Body of pancreas (tissue), 4 donors: ENCODE results near the gene RGS6. TPM values are rescaled to one million over a fixed set of nuclear protein-coding genes. Genes with fewer than 3 reads are reported as not detected.

Experiments
- ATAC-seq: fragments of 150-250 bp; one replicate; pipeline ENCODE4 v1.9.1; 2016
- DNase-seq, 4 donors: peaks; one replicate each; pipeline ENCODE4 v3.0.0-alpha.2; 2019
- H3K27ac ChIP-seq, 4 donors: fragments of 200-600 bp; sonication (generic); 1 replicate in 3 of 4; 2 replicates in 1 of 4; pipeline versions ENCODE4 v1.5.1 to v1.6.1; 2016 to 2019; ENCODE audit warnings: mild to moderate bottlenecking in 1 of 4, mixed read lengths in 1 of 4, moderate library complexity in 1 of 4
- H3K27me3 ChIP-seq, 2 donors: fragments of 200-600 bp; sonication (generic); one replicate each; pipeline ENCODE4 v1.6.0; 2016; ENCODE audit warnings: mild to moderate bottlenecking in 1 of 2
- H3K36me3 ChIP-seq, 2 donors: fragments of 200-600 bp; sonication (generic); replicated peaks in 1 of 2; 2 replicates each; pipeline ENCODE4 v1.5.1; 2016; ENCODE audit warnings: low read depth in 2 of 2; ENCODE audit not compliant: insufficient read depth in 1 of 2
- H3K4me1 ChIP-seq: fragments of 200-600 bp; sonication (generic); one replicate; pipeline ENCODE4 v1.6.0; 2016
- H3K4me3 ChIP-seq, 2 donors: fragments of 200-600 bp; sonication (generic); 1 replicate in 1 of 2; 2 replicates in 1 of 2; pipeline ENCODE4 v1.5.1; 2016 to 2019
- H3K9me3 ChIP-seq, 3 donors: fragments of 200-600 bp; sonication (generic); 1 replicate in 2 of 3; 2 replicates in 1 of 3; pipeline ENCODE4 v1.5.1; 2016
- POLR2A ChIP-seq, 3 donors: fragments of 450-650 bp; IDR thresholded peaks; one replicate each; pipeline ENCODE4 v1.6.1; 2016; ENCODE audit warnings: antibody characterized with exemption in 3 of 3, mild to moderate bottlenecking in 2 of 3
- WGBS, 2 donors: methylation state at CpG; one replicate each; pipeline ENCODE4 v1.1.5; 2017; 5-methylcytosine and 5-hydroxymethylcytosine counted together
- intact Hi-C: fragments of 100-400 bp; cut with DNase I; formaldehyde crosslinking; loops from one replicate; pipeline ENCODE4 v1.15.1; 2023
- total RNA-seq, 2 donors: library from RNA; depleted of rRNA; stranded (reverse); fragments of >200 nt; gene quantifications; one replicate each; pipeline ENCODE4 v1.1.0, GENCODE V29; 2016
- TF ChIP-seq, protein P1 (sequence below), 7 experiments: fragments of 450-650 bp in 4 of 7; fragments of 200-600 bp in 3 of 7; sonication (generic) in 3 of 7; IDR thresholded peaks; one replicate each; pipeline ENCODE4 v1.5.1; 2016 to 2019; ENCODE audit warnings: antibody characterized with exemption in 7 of 7

RGS6 gene
- total RNA-seq, 2 donors from 2014 or later = 0.26 to 1.3 TPM

DNA sequence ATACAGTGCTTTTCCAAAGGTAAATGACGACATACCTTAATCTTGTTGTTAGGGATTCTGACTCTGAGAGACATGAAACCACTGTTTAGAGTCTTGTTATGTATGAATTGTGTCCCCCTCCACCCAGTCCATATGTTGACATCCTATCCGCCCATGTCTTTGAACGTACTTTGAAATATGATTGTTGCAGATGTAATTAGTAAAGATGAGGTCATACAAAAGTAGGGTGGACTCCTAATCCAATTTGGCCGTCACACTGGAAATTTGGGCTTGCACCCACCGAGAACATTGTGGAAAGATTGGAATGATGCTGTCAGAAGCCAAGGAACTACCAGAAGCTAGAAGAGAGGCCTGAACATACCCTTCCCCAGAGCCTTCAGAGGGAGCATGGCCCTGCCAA, 62.2 kb downstream of the RGS6 start:
- Histone ChIP-seq H3K9me3 (no peaks in the 10 kb centered on the region), H3K27me3 (no peaks in the 10 kb centered on the region), H3K36me3 (no peaks in the 10 kb centered on the region), H3K4me1 (no peaks in the 10 kb centered on the region), H3K27ac (no peak overlapping the region), H3K4me3 (no peak overlapping the region)
- intact Hi-C loops = no loop called here
- TF ChIP-seq POLR2A (IDR thresholded peaks at IDR 0.05) = no peak
- TF ChIP-seq, protein P1, sequence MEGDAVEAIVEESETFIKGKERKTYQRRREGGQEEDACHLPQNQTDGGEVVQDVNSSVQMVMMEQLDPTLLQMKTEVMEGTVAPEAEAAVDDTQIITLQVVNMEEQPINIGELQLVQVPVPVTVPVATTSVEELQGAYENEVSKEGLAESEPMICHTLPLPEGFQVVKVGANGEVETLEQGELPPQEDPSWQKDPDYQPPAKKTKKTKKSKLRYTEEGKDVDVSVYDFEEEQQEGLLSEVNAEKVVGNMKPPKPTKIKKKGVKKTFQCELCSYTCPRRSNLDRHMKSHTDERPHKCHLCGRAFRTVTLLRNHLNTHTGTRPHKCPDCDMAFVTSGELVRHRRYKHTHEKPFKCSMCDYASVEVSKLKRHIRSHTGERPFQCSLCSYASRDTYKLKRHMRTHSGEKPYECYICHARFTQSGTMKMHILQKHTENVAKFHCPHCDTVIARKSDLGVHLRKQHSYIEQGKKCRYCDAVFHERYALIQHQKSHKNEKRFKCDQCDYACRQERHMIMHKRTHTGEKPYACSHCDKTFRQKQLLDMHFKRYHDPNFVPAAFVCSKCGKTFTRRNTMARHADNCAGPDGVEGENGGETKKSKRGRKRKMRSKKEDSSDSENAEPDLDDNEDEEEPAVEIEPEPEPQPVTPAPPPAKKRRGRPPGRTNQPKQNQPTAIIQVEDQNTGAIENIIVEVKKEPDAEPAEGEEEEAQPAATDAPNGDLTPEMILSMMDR (IDR thresholded peaks at IDR 0.05) = no peak
- 63 to 77% methylated on average over 5 of the region's 5 CpGs for WGBS, 2 donors
- DNase-seq = no peak
- ATAC-seq = no peak

- no peaks in the 10 kb centered on the region for H3K9me3 ChIP-seq
- no peak overlapping the region for H3K4me3 ChIP-seq
- 81 to 94% methylated on average over 9 of the region's 9 CpGs for WGBS, 2 donors
- DNase-seq (no peak), ATAC-seq (no peak)
- H3K4me1 ChIP-seq = no peaks in the 10 kb centered on the region
- no peaks in the 10 kb centered on the region for H3K27me3 ChIP-seq
- H3K36me3 ChIP-seq = no peaks in the 10 kb centered on the region
- H3K27ac ChIP-seq = no peak overlapping the region
- TF ChIP-seq, protein P1 (IDR thresholded peaks at IDR 0.05) = no peak
- no peak for TF ChIP-seq POLR2A (IDR thresholded peaks at IDR 0.05)
- intact Hi-C loops = no loop called here
Measured at GRCh38 chr14:71995741-71996140, 63.5 kb downstream of the RGS6 start.

DNA sequence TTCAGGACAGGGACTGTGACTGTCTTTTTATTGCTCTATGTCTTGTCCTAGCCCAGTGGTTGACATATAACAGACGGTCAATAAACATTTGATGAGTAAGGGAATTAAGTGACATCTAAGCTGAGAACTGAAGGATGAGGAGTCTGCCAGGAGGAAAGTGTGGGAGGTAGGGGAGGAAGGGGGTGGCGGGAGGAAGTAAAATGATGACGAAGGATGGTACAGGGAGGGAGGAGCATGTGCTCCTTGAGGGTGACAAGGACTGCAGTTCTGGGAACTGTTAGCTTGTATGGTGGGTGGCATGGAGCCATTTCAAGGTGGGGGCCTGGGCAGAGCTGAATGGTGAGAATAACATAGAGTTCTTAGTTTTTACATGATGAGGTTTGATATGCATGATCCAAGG, 64.4 kb downstream of the RGS6 start:
- intact Hi-C loops = no loop called here
- no peak for TF ChIP-seq POLR2A (IDR thresholded peaks at IDR 0.05)
- TF ChIP-seq, protein P1 (IDR thresholded peaks at IDR 0.05) = no peak
- no peaks in the 10 kb centered on the region for H3K9me3 ChIP-seq

GRCh38 chr14:72000907-72001306, 68.7 kb downstream of the RGS6 start:
- Histone ChIP-seq H3K4me3 (no peak overlapping the region), H3K27ac (no peak overlapping the region), H3K27me3 (no peaks in the 10 kb centered on the region), H3K4me1 (no peaks in the 10 kb centered on the region), H3K36me3 (no peaks in the 10 kb centered on the region), H3K9me3 (no peaks in the 10 kb centered on the region)
- ATAC-seq (no peak), DNase-seq (no peak)
- no peak for TF ChIP-seq POLR2A (IDR thresholded peaks at IDR 0.05)
- intact Hi-C loops = no loop called here
- WGBS, 2 donors = 75 to 83% methylated on average over 9 of the region's 9 CpGs

More for the DNA sequence above, 64.4 kb downstream of the RGS6 start:
- WGBS, 2 donors = 72 to 82% methylated on average over 3 of the region's 3 CpGs
- Histone ChIP-seq H3K27me3 (no peaks in the 10 kb centered on the region), H3K27ac (no peak overlapping the region), H3K4me1 (no peaks in the 10 kb centered on the region), H3K4me3 (no peak overlapping the region), H3K36me3 (no peaks in the 10 kb centered on the region)
- no peak for DNase-seq
- no peak for ATAC-seq

DNA sequence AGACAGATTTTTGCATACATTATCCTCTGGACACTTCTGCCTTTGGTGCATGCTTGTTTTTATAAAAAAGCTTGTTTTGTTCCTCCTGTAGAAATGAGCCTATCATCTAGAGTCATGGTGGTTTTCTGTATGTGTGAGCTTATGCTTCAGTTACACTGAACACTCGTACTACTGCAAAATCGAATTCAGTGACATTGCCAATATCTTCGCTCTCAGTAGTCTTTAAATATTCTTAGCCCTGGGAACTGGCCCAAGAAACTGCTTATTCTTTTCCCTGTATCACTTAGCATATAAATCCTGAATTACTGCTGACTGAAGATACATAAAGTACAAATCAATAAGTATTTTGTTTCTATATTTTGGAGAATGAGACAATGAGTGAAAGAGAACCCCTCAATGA, 70.5 kb downstream of the RGS6 start:
- Histone ChIP-seq H3K4me1 (no peaks in the 10 kb centered on the region), H3K36me3 (no peaks in the 10 kb centered on the region), H3K27me3 (no peaks in the 10 kb centered on the region), H3K4me3 (no peak overlapping the region), H3K27ac (no peak overlapping the region), H3K9me3 (no peaks in the 10 kb centered on the region)
- DNase-seq (no peak), ATAC-seq (no peak)
- intact Hi-C loops = no loop called here
- TF ChIP-seq POLR2A (IDR thresholded peaks at IDR 0.05) = no peak
- TF ChIP-seq, protein P1 (IDR thresholded peaks at IDR 0.05) = no peak
- 52 to 55% methylated on average over 3 of the region's 3 CpGs for WGBS, 2 donors
